Right atrium auricular region (tissue), 2 donors: Measurements from ENCODE around the gene CUX1. TPM values are rescaled to one million over a fixed set of nuclear protein-coding genes. Genes with fewer than 3 reads are reported as not detected.

Experiments used
- DNase-seq: peaks from one replicate; pipeline ENCODE4 v3.0.0-alpha.2; 2019; ENCODE audit warnings: low spot score
- H3K27ac ChIP-seq, 2 donors: fragments of 200-600 bp; sonication (generic); 1 replicate in 1 of 2; 2 replicates in 1 of 2; pipeline ENCODE4 v1.5.1; 2016 to 2019
- H3K27me3 ChIP-seq, 2 donors: fragments of 200-600 bp; sonication (generic); one replicate each; pipeline versions ENCODE4 v1.5.1 to v1.6.0; 2017 to 2019
- H3K36me3 ChIP-seq: fragments of 200-600 bp; sonication (generic); one replicate; pipeline ENCODE4 v1.5.1; 2016
- H3K4me1 ChIP-seq, 2 donors: fragments of 200-600 bp; sonication (generic); one replicate each; pipeline versions ENCODE4 v1.5.1 to v1.6.0; 2017 to 2019
- H3K4me3 ChIP-seq, 2 donors: fragments of 200-600 bp; sonication (generic); 1 replicate in 1 of 2; 2 replicates in 1 of 2; pipeline ENCODE4 v1.5.1; 2017 to 2019; ENCODE audit warnings: mild to moderate bottlenecking in 1 of 2, moderate library complexity in 1 of 2
- H3K9me3 ChIP-seq, 2 donors: fragments of 200-600 bp; sonication (generic); one replicate each; pipeline ENCODE4 v1.5.1; 2019
- total RNA-seq, 2 donors: library from RNA; depleted of rRNA; stranded (reverse); fragments of >200 nt; gene quantifications; one replicate each; pipeline ENCODE4 v1.1.0, GENCODE V29; 2016
- TF ChIP-seq, protein P1 (sequence below), 2 donors: fragments of 200-600 bp; sonication (generic); IDR thresholded peaks; one replicate each; pipeline ENCODE4 v1.5.1; 2019; ENCODE audit warnings: antibody characterized with exemption in 2 of 2

The CUX1 gene
- total RNA-seq, 2 donors from 2014 or later: 71.1 to 94.4 TPM

DNA sequence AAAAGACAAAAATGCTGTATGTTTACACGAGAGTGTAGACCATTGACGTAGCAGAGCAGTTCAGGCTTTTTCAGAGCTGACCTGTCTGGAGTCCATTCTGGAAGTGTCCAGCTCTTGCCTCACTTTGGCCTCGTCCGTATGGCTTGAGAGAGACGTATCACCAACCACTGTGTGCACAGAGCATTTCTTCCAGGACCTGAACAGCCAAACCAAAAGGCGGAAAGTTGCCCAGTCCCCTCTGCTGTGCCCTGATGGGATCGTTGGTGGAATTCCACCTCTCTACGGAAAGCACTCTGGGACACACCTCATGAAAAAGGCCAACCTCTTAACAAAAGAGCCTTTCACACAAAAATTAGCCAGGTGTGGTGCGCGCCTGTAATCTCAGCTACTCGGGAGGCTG lies 284.5 kb downstream of the CUX1 start:
- Histone ChIP-seq H3K27ac (no peak overlapping the region), H3K36me3 (peaks cover 29% of the 10 kb centered on the region), H3K4me1 (no peaks in the 10 kb centered on the region), H3K27me3 (no peaks in the 10 kb centered on the region), H3K9me3 (no peaks in the 10 kb centered on the region), H3K4me3 (no peak overlapping the region)
- no peak for DNase-seq
- TF ChIP-seq, protein P1, sequence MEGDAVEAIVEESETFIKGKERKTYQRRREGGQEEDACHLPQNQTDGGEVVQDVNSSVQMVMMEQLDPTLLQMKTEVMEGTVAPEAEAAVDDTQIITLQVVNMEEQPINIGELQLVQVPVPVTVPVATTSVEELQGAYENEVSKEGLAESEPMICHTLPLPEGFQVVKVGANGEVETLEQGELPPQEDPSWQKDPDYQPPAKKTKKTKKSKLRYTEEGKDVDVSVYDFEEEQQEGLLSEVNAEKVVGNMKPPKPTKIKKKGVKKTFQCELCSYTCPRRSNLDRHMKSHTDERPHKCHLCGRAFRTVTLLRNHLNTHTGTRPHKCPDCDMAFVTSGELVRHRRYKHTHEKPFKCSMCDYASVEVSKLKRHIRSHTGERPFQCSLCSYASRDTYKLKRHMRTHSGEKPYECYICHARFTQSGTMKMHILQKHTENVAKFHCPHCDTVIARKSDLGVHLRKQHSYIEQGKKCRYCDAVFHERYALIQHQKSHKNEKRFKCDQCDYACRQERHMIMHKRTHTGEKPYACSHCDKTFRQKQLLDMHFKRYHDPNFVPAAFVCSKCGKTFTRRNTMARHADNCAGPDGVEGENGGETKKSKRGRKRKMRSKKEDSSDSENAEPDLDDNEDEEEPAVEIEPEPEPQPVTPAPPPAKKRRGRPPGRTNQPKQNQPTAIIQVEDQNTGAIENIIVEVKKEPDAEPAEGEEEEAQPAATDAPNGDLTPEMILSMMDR (IDR thresholded peaks at IDR 0.05): no peak

DNA sequence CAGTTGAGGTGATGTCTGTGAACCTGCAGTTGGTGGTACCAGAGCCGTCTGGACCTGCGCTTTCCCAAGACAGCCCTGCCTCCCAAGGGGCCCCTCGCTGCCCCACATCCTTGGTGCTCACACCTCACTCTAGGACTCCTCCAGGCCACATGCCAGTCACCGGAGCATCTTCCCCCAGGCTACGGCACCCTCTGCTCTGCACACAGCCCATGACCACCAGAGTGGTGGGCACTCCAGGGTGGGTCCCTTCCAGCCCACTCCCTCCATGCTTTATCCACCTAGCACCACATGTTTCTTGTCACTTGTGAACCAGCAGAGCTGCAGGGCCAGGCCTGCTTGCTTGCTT lies 285.6 kb downstream of the CUX1 start:
- TF ChIP-seq, protein P1 (IDR thresholded peaks at IDR 0.05): no peak
- no peak for DNase-seq
- Histone ChIP-seq H3K27me3 (no peaks in the 10 kb centered on the region), H3K36me3 (peaks cover 20% of the 10 kb centered on the region), H3K4me1 (no peaks in the 10 kb centered on the region), H3K4me3 (no peak overlapping the region), H3K27ac (no peak overlapping the region), H3K9me3 (no peaks in the 10 kb centered on the region)

DNA sequence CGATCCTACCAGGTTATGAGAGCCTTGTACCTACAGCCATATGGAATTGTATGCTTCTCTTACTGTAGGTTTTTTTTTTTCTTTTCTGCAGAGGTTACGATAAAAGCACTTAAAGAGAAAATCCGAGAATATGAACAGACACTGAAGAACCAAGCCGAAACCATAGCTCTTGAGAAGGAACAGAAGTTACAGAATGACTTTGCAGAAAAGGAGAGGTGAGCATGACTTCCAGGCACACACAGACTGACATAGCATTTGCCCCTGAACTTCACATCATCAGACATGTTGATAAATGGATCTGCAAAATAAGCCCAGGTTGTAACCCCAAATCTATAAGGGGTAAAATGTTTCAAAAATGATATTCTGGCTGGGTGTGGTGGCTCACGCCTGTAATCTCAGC lies 286.8 kb downstream of the CUX1 start:
- Histone ChIP-seq H3K4me1 (no peaks in the 10 kb centered on the region), H3K9me3 (no peaks in the 10 kb centered on the region), H3K27me3 (no peaks in the 10 kb centered on the region), H3K27ac (no peak overlapping the region), H3K4me3 (no peak overlapping the region), H3K36me3 (peaks cover 12% of the 10 kb centered on the region)
- TF ChIP-seq, protein P1 (IDR thresholded peaks at IDR 0.05): no peak
- no peak for DNase-seq

DNA sequence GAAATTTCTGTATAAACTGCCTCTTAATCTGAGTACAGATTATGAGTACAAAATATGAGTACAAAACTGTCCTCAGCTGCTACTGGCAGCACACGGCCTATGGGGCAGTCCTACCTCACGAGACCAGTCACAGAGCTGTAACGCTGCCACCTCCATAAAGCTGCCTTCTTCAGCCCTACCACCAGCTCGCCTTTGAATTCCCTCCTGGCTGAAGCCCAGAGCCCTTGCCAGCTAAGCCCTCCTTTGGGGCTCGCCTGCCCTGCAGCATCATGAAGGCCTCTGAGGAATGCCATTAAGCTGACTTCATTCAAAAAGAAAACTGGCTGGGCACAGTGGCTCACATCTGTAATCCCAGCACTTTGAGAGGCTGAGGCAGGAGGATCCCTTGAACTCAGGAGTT lies 289.2 kb downstream of the CUX1 start:
- no peaks in the 10 kb centered on the region for H3K27me3 ChIP-seq
- no peak overlapping the region for H3K27ac ChIP-seq
- peaks cover 12% of the 10 kb centered on the region for H3K36me3 ChIP-seq
- no peak overlapping the region for H3K4me3 ChIP-seq
- H3K4me1 ChIP-seq: no peaks in the 10 kb centered on the region
- TF ChIP-seq, protein P1 (IDR thresholded peaks at IDR 0.05): no peak
- no peak for DNase-seq
- no peaks in the 10 kb centered on the region for H3K9me3 ChIP-seq

DNA sequence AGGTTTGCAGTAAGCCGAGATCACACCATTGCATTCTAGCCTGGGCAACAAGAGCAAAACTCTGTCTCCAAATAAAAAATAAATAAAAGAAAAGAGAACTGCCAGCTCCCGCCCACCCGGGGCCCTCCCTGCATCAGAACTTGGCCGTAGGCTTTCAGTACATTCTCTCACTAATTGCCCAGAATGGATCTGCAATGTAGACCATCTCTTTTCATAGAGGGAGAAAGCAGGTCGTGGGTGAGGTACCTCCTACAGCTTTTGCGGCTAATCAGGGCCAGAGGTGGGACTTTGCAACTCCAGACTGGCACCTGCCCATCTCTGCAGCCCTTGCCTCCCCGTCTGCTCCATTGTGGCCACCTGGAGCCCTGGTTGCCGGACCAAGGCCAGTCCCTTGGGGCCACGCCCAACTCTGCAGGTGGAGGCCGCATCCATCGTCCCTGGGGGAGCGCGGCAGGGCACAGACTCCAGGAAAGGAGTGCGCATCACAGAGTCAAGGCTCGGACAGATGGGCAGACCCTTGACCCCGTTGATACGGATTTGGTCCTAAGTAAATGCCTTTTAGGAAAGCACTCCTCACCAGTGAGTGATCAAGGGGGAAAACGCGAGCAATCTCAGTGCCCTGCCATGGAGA lies 290.2 kb downstream of the CUX1 start:
- peaks cover 12% of the 10 kb centered on the region for H3K36me3 ChIP-seq

More for the DNA sequence above, 290.2 kb downstream of the CUX1 start:
- Histone ChIP-seq H3K4me1 (no peaks in the 10 kb centered on the region), H3K4me3 (no peak overlapping the region), H3K27me3 (no peaks in the 10 kb centered on the region), H3K9me3 (no peaks in the 10 kb centered on the region), H3K27ac (no peak overlapping the region)
- TF ChIP-seq, protein P1 (IDR thresholded peaks at IDR 0.05): no peak
- no peak for DNase-seq
